GM19324 (cell line): ENCODE results near the gene PPP3R1.
"Not testable (repeated sequence)": the region's sequence is repeated elsewhere in the genome, so short reads cannot be mapped to it uniquely, and the experiment has no call there.

ENCODE experiments used
- ATAC-seq: cut with Tn5 transposase; IDR thresholded peaks from one replicate; pipeline ENCODE4 v1.9.1; 2021; ENCODE audit warnings: mild to moderate bottlenecking, moderate library complexity; ENCODE audit not compliant: unreplicated experiment, low FRiP score

Gene PPP3R1

GRCh38 chr2:68190991-68191731 is 61.2 kb downstream of the PPP3R1 start:
- no peak for ATAC-seq

GRCh38 chr2:68189991-68190784 is 62.1 kb downstream of the PPP3R1 start:
- no peak for ATAC-seq

- no peak for ATAC-seq
These were observed 63.5 kb downstream of the PPP3R1 start for GRCh38 chr2:68188831-68189230.

GRCh38 chr2:68187329-68187728 is 65.0 kb downstream of the PPP3R1 start:
- no peak for ATAC-seq

GRCh38 chr2:68185541-68186164 is 66.7 kb downstream of the PPP3R1 start:
- no peak for ATAC-seq

GRCh38 chr2:68182902-68183301 is 69.4 kb downstream of the PPP3R1 start:
- ATAC-seq, result no peak

GRCh38 chr2:68178954-68179627 is 73.2 kb downstream of the PPP3R1 start:
- no peak for ATAC-seq

- ATAC-seq, result no peak
These were observed 73.9 kb downstream of the PPP3R1 start for GRCh38 chr2:68178432-68178831.

GRCh38 chr2:68177541-68177940 is 74.8 kb downstream of the PPP3R1 start:
- no peak for ATAC-seq

GRCh38 chr2:68176657-68177056 is 75.7 kb downstream of the PPP3R1 start:
- no peak for ATAC-seq

- not testable (repeated sequence) for ATAC-seq
These were observed 77.1 kb downstream of the PPP3R1 start for GRCh38 chr2:68175210-68175609.

- no peak for ATAC-seq
These were observed 79.2 kb downstream of the PPP3R1 start for GRCh38 chr2:68172990-68173700.

- ATAC-seq, result no peak
These were observed 79.8 kb downstream of the PPP3R1 start for GRCh38 chr2:68172521-68172920.

- ATAC-seq, result no peak
These were observed 80.6 kb downstream of the PPP3R1 start for GRCh38 chr2:68171684-68172083.

GRCh38 chr2:68171146-68171545 is 81.2 kb downstream of the PPP3R1 start:
- no peak for ATAC-seq

- no peak for ATAC-seq
These were observed 83.0 kb downstream of the PPP3R1 start for GRCh38 chr2:68169308-68169707.

- no peak for ATAC-seq
These were observed 85.1 kb downstream of the PPP3R1 start for GRCh38 chr2:68167186-68167585.

GRCh38 chr2:68163641-68164040 is 88.7 kb downstream of the PPP3R1 start:
- ATAC-seq, result no peak

GRCh38 chr2:68158134-68158447 is 94.2 kb downstream of the PPP3R1 start:
- ATAC-seq, result no peak

GRCh38 chr2:68157402-68158133 is 94.8 kb downstream of the PPP3R1 start, which contains the start of gene PNO1:
Gene PNO1 (plus strand): TSS chr2:68157888. CDS start chr2:68157935, 47 bp downstream.
- ATAC-seq, result peak; percentile 92
